ENCODE data around the gene EID2. TPM values are rescaled to one million over a fixed set of nuclear protein-coding genes. Genes with fewer than 3 reads are reported as not detected.
A peak's percentile ranks its signal among the peaks of the same experiment; 100 is the strongest.

Gene EID2
- total and polyA plus RNA-seq, 5 donors from 2014 or later: 13.1 to 32.7 (median 22.2) TPM

GRCh38 chr19:39546599-39546998 is 6.6 kb upstream of the EID2 start:
- peaks cover 8 to 42% (median 25%) of the 10 kb centered on the region in 4 donors for H3K4me1 Mint-ChIP-seq
- Histone ChIP-seq H3K9me3 (ENCODE audit: control insufficient read depth in 2 of 2, low read length in 2 of 2) (no peaks in the 10 kb centered on the region), H3K4me1 (ENCODE audit: control insufficient read depth, insufficient read depth, low read length, poor library complexity, severe bottlenecking) (peaks cover 12% of the 10 kb centered on the region), H3K36me3 (ENCODE audit: control insufficient read depth, insufficient read depth, low read length) (no peaks in the 10 kb centered on the region), H3K4me3 (ENCODE audit: low read depth, low read length) (no peak overlapping the region), H3K27ac (ENCODE audit: insufficient read depth, low read length, poor library complexity, severe bottlenecking) (no peak overlapping the region), H3K27me3 (ENCODE audit: control insufficient read depth, insufficient read depth, low read length) (no peaks in the 10 kb centered on the region)
- no peak overlapping the region for H3K4me3 Mint-ChIP-seq
- H3K27me3 Mint-ChIP-seq: peaks cover 16% of the 10 kb centered on the region
- peak overlapping the region in 1 of 3 donors; percentile 20 for H3K27ac Mint-ChIP-seq
- no peaks in the 10 kb centered on the region for H3K36me3 Mint-ChIP-seq
- H3K9me3 Mint-ChIP-seq: no peaks in the 10 kb centered on the region
- ATAC-seq (ENCODE audit: low read depth in 2 of 2): no peak
- DNase-seq: no peak

- H3K4me1 Mint-ChIP-seq: peaks cover 16 to 51% (median 34%) of the 10 kb centered on the region in 4 donors
- peak overlapping the region in 3 of 4 donors; percentile 38 to 80 (median 55) for H3K4me3 Mint-ChIP-seq
These were observed 5.0 kb upstream of the EID2 start for GRCh38 chr19:39544911-39545310.

GRCh38 chr19:39544226-39544903 is 4.4 kb upstream of the EID2 start:
- Mint-ChIP-seq H3K27ac (peak overlapping the region in 2 of 3 donors; percentile 73), H3K4me3 (peak overlapping the region in 2 of 4 donors; percentile 18 to 80), H3K4me1 (peaks cover 16 to 52% (median 35%) of the 10 kb centered on the region in 4 donors), H3K36me3 (no peaks in the 10 kb centered on the region), H3K9me3 (no peaks in the 10 kb centered on the region), H3K27me3 (peaks cover 21% of the 10 kb centered on the region)
- Histone ChIP-seq H3K4me1 (ENCODE audit: control insufficient read depth, insufficient read depth, low read length, poor library complexity, severe bottlenecking) (peaks cover 16% of the 10 kb centered on the region), H3K4me3 (ENCODE audit: low read depth, low read length) (no peak overlapping the region), H3K27me3 (ENCODE audit: control insufficient read depth, insufficient read depth, low read length) (no peaks in the 10 kb centered on the region), H3K9me3 (ENCODE audit: control insufficient read depth in 2 of 2, low read length in 2 of 2) (no peaks in the 10 kb centered on the region), H3K36me3 (ENCODE audit: control insufficient read depth, insufficient read depth, low read length) (no peaks in the 10 kb centered on the region), H3K27ac (ENCODE audit: insufficient read depth, low read length, poor library complexity, severe bottlenecking) (no peak overlapping the region)
- no peak for ATAC-seq (ENCODE audit: low read depth in 2 of 2)
- DNase-seq: no peak

More at GRCh38 chr19:39544911-39545310, 5.0 kb upstream of the EID2 start:
- Histone ChIP-seq H3K4me1 (ENCODE audit: control insufficient read depth, insufficient read depth, low read length, poor library complexity, severe bottlenecking) (peaks cover 16% of the 10 kb centered on the region), H3K4me3 (ENCODE audit: low read depth, low read length) (no peak overlapping the region), H3K27ac (ENCODE audit: insufficient read depth, low read length, poor library complexity, severe bottlenecking) (no peak overlapping the region), H3K36me3 (ENCODE audit: control insufficient read depth, insufficient read depth, low read length) (no peaks in the 10 kb centered on the region), H3K9me3 (ENCODE audit: control insufficient read depth in 2 of 2, low read length in 2 of 2) (no peaks in the 10 kb centered on the region), H3K27me3 (ENCODE audit: control insufficient read depth, insufficient read depth, low read length) (no peaks in the 10 kb centered on the region)
- Mint-ChIP-seq H3K27me3 (peaks cover 20% of the 10 kb centered on the region), H3K27ac (peak overlapping the region; percentile 1 to 73 (median 73)), H3K36me3 (no peaks in the 10 kb centered on the region), H3K9me3 (no peaks in the 10 kb centered on the region)
- ATAC-seq (ENCODE audit: low read depth in 2 of 2): no peak
- peak in 1 of 3 donors; percentile 68 for DNase-seq

GRCh38 chr19:39543477-39543857 is 3.5 kb upstream of the EID2 start:
- no peaks in the 10 kb centered on the region for H3K36me3 Mint-ChIP-seq
- H3K4me1 ChIP-seq (ENCODE audit: control insufficient read depth, insufficient read depth, low read length, poor library complexity, severe bottlenecking): peaks cover 25% of the 10 kb centered on the region
- peaks cover 22 to 60% (median 42%) of the 10 kb centered on the region in 4 donors for H3K4me1 Mint-ChIP-seq
- H3K4me3 ChIP-seq (ENCODE audit: low read depth, low read length): no peak overlapping the region
- ATAC-seq (ENCODE audit: low read depth in 2 of 2) (no peak), DNase-seq (no peak)
- H3K4me3 Mint-ChIP-seq: peak overlapping the region in 1 of 4 donors; percentile 18
- H3K27me3 Mint-ChIP-seq: peaks cover 21% of the 10 kb centered on the region
- H3K36me3 ChIP-seq (ENCODE audit: control insufficient read depth, insufficient read depth, low read length): no peaks in the 10 kb centered on the region
- H3K9me3 ChIP-seq (ENCODE audit: control insufficient read depth in 2 of 2, low read length in 2 of 2): no peaks in the 10 kb centered on the region
- no peaks in the 10 kb centered on the region for H3K27me3 ChIP-seq (ENCODE audit: control insufficient read depth, insufficient read depth, low read length)
- H3K9me3 Mint-ChIP-seq: no peaks in the 10 kb centered on the region
- H3K27ac Mint-ChIP-seq: peak overlapping the region in 2 of 3 donors; percentile 43 to 71
- no peak overlapping the region for H3K27ac ChIP-seq (ENCODE audit: insufficient read depth, low read length, poor library complexity, severe bottlenecking)

- Histone ChIP-seq H3K27ac (ENCODE audit: insufficient read depth, low read length, poor library complexity, severe bottlenecking) (no peak overlapping the region), H3K27me3 (ENCODE audit: control insufficient read depth, insufficient read depth, low read length) (no peaks in the 10 kb centered on the region), H3K36me3 (ENCODE audit: control insufficient read depth, insufficient read depth, low read length) (no peaks in the 10 kb centered on the region), H3K4me3 (ENCODE audit: low read depth, low read length) (no peak overlapping the region), H3K4me1 (ENCODE audit: control insufficient read depth, insufficient read depth, low read length, poor library complexity, severe bottlenecking) (peaks cover 28% of the 10 kb centered on the region), H3K9me3 (ENCODE audit: control insufficient read depth in 2 of 2, low read length in 2 of 2) (no peaks in the 10 kb centered on the region)
- Mint-ChIP-seq H3K4me1 (peaks cover 26 to 71% (median 52%) of the 10 kb centered on the region in 4 donors), H3K9me3 (no peaks in the 10 kb centered on the region), H3K27ac (peak overlapping the region; percentile 47 to 81 (median 48)), H3K27me3 (peaks cover 18% of the 10 kb centered on the region), H3K4me3 (peak overlapping the region; percentile 12 to 54 (median 33)), H3K36me3 (peaks cover 4% of the 10 kb centered on the region)
- ATAC-seq (ENCODE audit: low read depth in 2 of 2) (no peak), DNase-seq (peak in 1 of 3 donors; percentile 30)
These were observed 2.2 kb upstream of the EID2 start for GRCh38 chr19:39542206-39542605.

- peaks cover 26 to 72% (median 51%) of the 10 kb centered on the region in 4 donors for H3K4me1 Mint-ChIP-seq
- H3K36me3 ChIP-seq (ENCODE audit: control insufficient read depth, insufficient read depth, low read length): no peaks in the 10 kb centered on the region
- DNase-seq (no peak), ATAC-seq (ENCODE audit: low read depth in 2 of 2) (no peak)
- peaks cover 16% of the 10 kb centered on the region for H3K27me3 Mint-ChIP-seq
- peaks cover 28% of the 10 kb centered on the region for H3K4me1 ChIP-seq (ENCODE audit: control insufficient read depth, insufficient read depth, low read length, poor library complexity, severe bottlenecking)
- H3K36me3 Mint-ChIP-seq: peaks cover 4% of the 10 kb centered on the region
- H3K27ac ChIP-seq (ENCODE audit: insufficient read depth, low read length, poor library complexity, severe bottlenecking): peak overlapping the region; percentile 92
- peak overlapping the region; percentile 94 to 98 (median 98) for H3K4me3 Mint-ChIP-seq
- no peaks in the 10 kb centered on the region for H3K27me3 ChIP-seq (ENCODE audit: control insufficient read depth, insufficient read depth, low read length)
- peak overlapping the region; percentile 96 to 99 (median 97) for H3K27ac Mint-ChIP-seq
- peak overlapping the region; percentile 67 for H3K4me3 ChIP-seq (ENCODE audit: low read depth, low read length)
- no peaks in the 10 kb centered on the region for H3K9me3 Mint-ChIP-seq
- no peaks in the 10 kb centered on the region for H3K9me3 ChIP-seq (ENCODE audit: control insufficient read depth in 2 of 2, low read length in 2 of 2)
These were observed 342 bp upstream of the EID2 start for GRCh38 chr19:39540333-39540673.

- H3K27ac Mint-ChIP-seq: peak overlapping the region; percentile 12 to 97 (median 93)
- peaks cover 26 to 61% (median 43%) of the 10 kb centered on the region in 4 donors for H3K4me1 Mint-ChIP-seq
- peak in 2 of 3 donors; percentile 30 to 34 for DNase-seq
- peak overlapping the region; percentile 93 to 96 (median 94) for H3K4me3 Mint-ChIP-seq
- H3K9me3 Mint-ChIP-seq: no peaks in the 10 kb centered on the region
- peaks cover 4% of the 10 kb centered on the region for H3K36me3 Mint-ChIP-seq
- H3K27me3 Mint-ChIP-seq: peaks cover 12% of the 10 kb centered on the region
- no peak for ATAC-seq (ENCODE audit: low read depth in 2 of 2)
- no peaks in the 10 kb centered on the region for H3K9me3 ChIP-seq (ENCODE audit: control insufficient read depth in 2 of 2, low read length in 2 of 2)
- peak overlapping the region; percentile 92 for H3K27ac ChIP-seq (ENCODE audit: insufficient read depth, low read length, poor library complexity, severe bottlenecking)
- no peaks in the 10 kb centered on the region for H3K27me3 ChIP-seq (ENCODE audit: control insufficient read depth, insufficient read depth, low read length)
- H3K4me3 ChIP-seq (ENCODE audit: low read depth, low read length): peak overlapping the region; percentile 85
- H3K4me1 ChIP-seq (ENCODE audit: control insufficient read depth, insufficient read depth, low read length, poor library complexity, severe bottlenecking): peaks cover 25% of the 10 kb centered on the region
- H3K36me3 ChIP-seq (ENCODE audit: control insufficient read depth, insufficient read depth, low read length): no peaks in the 10 kb centered on the region
These were observed 820 bp downstream of the EID2 start for GRCh38 chr19:39539165-39539517.

GRCh38 chr19:39533791-39534190 is 6.2 kb downstream of the EID2 start:
- Histone ChIP-seq H3K27me3 (ENCODE audit: control insufficient read depth, insufficient read depth, low read length) (no peaks in the 10 kb centered on the region), H3K27ac (ENCODE audit: insufficient read depth, low read length, poor library complexity, severe bottlenecking) (no peak overlapping the region), H3K36me3 (ENCODE audit: control insufficient read depth, insufficient read depth, low read length) (no peaks in the 10 kb centered on the region), H3K4me1 (ENCODE audit: control insufficient read depth, insufficient read depth, low read length, poor library complexity, severe bottlenecking) (peaks cover 18% of the 10 kb centered on the region), H3K4me3 (ENCODE audit: low read depth, low read length) (no peak overlapping the region), H3K9me3 (ENCODE audit: control insufficient read depth in 2 of 2, low read length in 2 of 2) (no peaks in the 10 kb centered on the region)
- Mint-ChIP-seq H3K27ac (no peak overlapping the region), H3K4me1 (peaks cover 10 to 58% (median 34%) of the 10 kb centered on the region in 4 donors), H3K4me3 (peak overlapping the region in 1 of 4 donors; percentile 96), H3K27me3 (no peaks in the 10 kb centered on the region), H3K36me3 (peaks cover 4% of the 10 kb centered on the region), H3K9me3 (no peaks in the 10 kb centered on the region)
- ATAC-seq (ENCODE audit: low read depth in 2 of 2) (no peak), DNase-seq (no peak)

Measured in CD4-positive, CD25-positive, alpha-beta regulatory T cell (primary cell).